ENCODE data around the gene GRIN1. TPM values are rescaled to one million over a fixed set of nuclear protein-coding genes. Genes with fewer than 3 reads are reported as not detected.

GRIN1 gene
- polyA plus RNA-seq, 3 donors: 0.34 TPM; not detected in 2

- DNase-seq (ENCODE audit: extremely low read depth in 1 of 11, low read depth in 9 of 11, low spot score in 4 of 11): no peak
These were observed 59.9 kb downstream of the GRIN1 start for GRCh38 chr9:137198902-137199283.

DNA sequence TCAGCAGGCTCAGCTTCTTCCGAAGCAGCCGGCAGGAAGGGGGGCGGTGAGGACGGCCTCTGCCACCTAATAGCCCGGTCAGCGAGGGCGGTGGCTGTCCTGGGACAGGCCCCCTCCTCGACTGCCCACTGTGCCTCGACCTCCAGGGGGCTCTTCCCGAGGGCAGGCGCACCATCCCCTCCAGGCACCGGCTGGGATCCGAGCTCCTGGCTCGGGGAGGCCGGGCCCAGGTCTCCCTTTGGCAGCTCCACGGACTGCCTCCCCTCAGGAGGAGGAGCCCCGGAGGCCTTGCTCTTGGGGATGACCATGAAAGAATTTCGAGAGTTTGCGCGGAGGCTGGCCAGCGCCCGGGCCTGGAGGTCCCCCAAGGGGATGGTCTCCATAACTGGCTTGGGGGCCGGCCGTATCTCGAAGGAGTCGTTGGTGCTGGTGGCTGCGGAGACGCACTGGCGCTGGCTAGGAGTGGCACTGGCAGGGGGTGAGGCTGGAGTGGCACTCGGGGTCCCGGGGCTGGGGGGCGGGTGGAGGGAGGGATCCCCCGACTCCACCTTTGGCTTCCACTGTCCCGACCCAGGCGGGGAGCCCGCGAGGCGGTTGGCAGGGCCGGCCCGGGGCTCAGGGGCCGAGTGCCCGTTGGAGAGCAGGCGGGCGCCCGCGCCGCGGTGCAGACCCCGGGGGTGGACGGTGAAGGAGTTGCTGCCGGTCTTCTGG lies 60.6 kb downstream of the GRIN1 start:
- DNase-seq (ENCODE audit: extremely low read depth in 1 of 11, low read depth in 9 of 11, low spot score in 4 of 11): no peak

GRCh38 chr9:137200311-137201204 lies 61.6 kb downstream of the GRIN1 start, which contains the start of gene TPRN:
Gene TPRN, minus strand, starts transcription at chr9:137200741. Its CDS starts 30 bp downstream, at chr9:137200711.
- DNase-seq (ENCODE audit: extremely low read depth in 1 of 11, low read depth in 9 of 11, low spot score in 4 of 11): peak; percentile 94 to 99 (median 98)

DNA sequence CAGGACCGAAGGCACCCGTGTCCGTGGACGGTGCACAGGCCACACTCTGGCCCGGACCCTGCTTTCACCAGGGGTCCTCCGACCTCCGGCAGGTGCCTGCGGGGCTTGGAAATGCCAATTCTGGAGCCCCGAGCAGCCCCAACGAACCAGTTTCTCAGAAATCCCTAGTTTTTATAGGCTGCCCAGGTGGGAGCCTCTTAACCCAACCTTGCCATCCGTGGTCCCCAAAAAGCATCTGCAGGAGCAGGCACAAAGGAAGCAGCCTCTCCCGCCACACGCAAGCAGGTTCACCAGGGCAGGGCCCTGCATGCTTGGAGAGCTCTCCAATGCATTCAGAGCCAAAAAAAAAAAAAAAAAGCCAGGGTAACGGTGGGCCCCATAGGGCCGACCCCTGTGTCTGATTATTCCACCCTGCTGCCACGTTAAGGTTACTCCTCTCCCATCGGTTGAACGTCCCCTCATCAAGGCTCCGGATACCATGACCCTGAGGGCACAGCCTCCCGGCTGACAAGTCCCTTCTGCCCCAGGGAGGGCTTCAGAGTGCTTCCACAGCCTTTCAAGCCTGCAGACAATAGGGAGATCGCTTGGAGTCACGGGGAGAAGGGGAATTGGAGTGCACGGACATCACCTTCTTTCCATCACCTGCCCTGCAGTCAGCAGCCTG lies 62.4 kb downstream of the GRIN1 start:
- DNase-seq (ENCODE audit: extremely low read depth in 1 of 11, low read depth in 9 of 11, low spot score in 4 of 11): no peak

- no peak for DNase-seq (ENCODE audit: extremely low read depth in 1 of 11, low read depth in 9 of 11, low spot score in 4 of 11)
These were observed 64.0 kb downstream of the GRIN1 start for GRCh38 chr9:137202966-137203365.

GRCh38 chr9:137204731-137205125 lies 65.8 kb downstream of the GRIN1 start:
- DNase-seq (ENCODE audit: extremely low read depth in 1 of 11, low read depth in 9 of 11, low spot score in 4 of 11): no peak

DNA sequence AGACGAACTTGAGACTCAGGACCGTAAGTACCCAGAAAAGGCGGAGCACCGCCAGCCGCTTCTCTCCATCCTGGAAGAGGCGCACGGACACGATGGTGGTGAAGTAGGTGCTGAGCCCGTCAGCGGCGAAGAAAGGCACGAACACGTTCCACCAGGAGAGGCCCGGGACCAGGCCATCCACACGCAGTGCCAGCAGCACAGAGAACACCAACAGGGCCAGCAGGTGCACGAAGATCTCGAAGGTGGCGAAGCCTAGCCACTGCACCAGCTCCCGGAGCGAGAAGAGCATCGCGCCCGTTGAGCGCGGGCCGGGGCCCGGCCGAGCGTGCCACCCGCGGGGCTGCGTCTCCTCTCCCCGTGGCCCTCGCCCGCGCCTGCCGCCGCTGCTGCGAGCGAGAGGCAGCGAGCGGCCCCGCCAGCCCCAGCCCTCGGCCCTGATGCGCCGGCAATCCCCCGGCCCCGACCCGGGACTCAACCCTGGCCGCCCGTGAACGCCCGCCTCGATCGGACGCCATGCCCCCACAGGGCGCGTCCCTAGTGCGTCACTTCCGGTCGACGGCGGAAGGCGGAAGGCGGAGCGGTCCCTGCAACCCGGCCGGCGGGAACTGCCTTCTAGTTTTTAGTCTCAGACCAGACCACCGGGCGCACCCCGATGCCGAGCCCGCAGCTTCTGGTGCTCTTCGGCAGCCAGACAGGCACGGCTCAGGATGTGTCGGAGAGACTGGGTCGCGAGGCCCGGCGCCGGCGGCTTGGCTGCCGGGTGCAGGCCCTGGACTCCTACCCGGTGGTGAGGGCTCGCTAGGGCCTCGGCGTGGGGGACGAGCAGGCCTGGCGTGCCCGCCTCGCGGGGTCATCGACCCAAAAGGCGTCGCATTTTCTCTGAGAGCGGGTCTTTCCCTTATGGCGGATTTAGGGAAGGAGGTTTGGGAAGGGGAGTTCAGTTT lies 66.4 kb downstream of the GRIN1 start, which contains the start of the genes NDOR1 and TMEM203:
NDOR1 (plus strand) TSS at position 575 of the 944 bp plus-strand sequence; CDS start at position 653, 78 bp downstream.
TMEM203 (minus strand) TSS at position 523 of the 944 bp plus-strand sequence; CDS start at position 289, 234 bp downstream.
- DNase-seq (ENCODE audit: extremely low read depth in 1 of 11, low read depth in 9 of 11, low spot score in 4 of 11): peak in 10 of 11 donors; percentile 62 to 91 (median 84)

GRCh38 chr9:137206602-137207001 lies 67.6 kb downstream of the GRIN1 start:
- no peak for DNase-seq (ENCODE audit: extremely low read depth in 1 of 11, low read depth in 9 of 11, low spot score in 4 of 11)

- no peak for DNase-seq (ENCODE audit: extremely low read depth in 1 of 11, low read depth in 9 of 11, low spot score in 4 of 11)
These were observed 72.6 kb downstream of the GRIN1 start for GRCh38 chr9:137211532-137211931.

DNA sequence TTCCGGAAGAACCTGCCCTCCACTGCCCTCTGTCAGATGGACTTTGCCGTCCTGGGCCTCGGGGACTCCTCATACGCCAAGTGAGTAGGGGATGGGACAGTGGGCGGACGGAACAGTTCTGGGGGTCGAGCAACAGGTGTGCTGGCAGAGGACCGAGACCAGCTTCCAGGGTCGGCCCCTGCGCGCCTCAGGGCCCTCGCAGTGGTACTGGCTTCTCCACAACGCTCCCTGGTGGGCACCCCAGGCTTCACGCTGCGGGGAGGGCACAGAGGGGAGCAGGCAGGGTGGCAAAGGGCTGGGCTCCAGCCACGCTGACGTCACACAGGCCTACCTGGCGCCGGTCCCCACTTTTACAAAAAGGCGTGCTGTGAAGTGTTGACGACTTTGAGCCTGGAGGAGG lies 73.6 kb downstream of the GRIN1 start:
- no peak for DNase-seq (ENCODE audit: extremely low read depth in 1 of 11, low read depth in 9 of 11, low spot score in 4 of 11)

- no peak for DNase-seq (ENCODE audit: extremely low read depth in 1 of 11, low read depth in 9 of 11, low spot score in 4 of 11)
These were observed 74.5 kb downstream of the GRIN1 start for GRCh38 chr9:137213160-137214060.

- no peak for DNase-seq (ENCODE audit: extremely low read depth in 1 of 11, low read depth in 9 of 11, low spot score in 4 of 11)
These were observed 75.7 kb downstream of the GRIN1 start for GRCh38 chr9:137214620-137215019.

DNA sequence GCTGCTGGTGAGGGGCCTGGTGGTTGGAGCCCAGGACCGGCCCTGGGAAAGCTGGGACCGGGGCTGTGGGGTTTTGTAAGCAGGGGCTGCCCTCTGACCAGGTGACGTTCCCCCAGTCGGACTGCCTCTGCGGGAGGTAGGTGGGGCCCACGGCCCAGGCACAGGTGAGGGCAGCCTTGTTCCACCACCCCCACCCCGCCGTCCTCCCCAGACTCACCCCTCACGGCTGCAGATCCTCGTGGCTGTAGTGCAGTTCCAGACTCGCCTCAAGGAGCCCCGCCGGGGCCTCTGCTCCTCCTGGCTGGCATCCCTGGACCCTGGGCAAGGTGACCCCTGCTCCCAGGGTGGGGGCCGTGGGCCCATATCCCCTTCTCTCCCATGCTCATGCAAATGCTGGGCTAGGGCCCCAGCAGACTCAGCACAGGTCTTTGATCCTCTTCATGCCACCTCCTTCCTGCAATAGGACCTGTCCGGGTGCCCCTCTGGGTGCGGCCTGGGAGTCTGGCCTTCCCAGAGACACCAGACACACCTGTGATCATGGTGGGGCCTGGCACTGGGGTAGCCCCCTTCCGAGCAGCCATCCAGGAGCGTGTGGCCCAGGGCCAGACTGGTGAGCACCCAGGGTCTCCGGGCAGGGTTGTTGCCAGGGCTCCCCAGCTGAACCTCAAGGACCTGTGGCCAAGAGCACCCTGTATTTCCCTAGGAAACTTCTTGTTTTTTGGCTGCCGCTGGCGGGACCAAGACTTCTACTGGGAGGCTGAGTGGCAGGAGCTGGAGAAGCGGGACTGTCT lies 76.4 kb downstream of the GRIN1 start:
- DNase-seq (ENCODE audit: extremely low read depth in 1 of 11, low read depth in 9 of 11, low spot score in 4 of 11): no peak

- no peak for DNase-seq (ENCODE audit: extremely low read depth in 1 of 11, low read depth in 9 of 11, low spot score in 4 of 11)
These were observed 77.4 kb downstream of the GRIN1 start for GRCh38 chr9:137216188-137216965.

- no peak for DNase-seq (ENCODE audit: extremely low read depth in 1 of 11, low read depth in 9 of 11, low spot score in 4 of 11)
These were observed 78.6 kb downstream of the GRIN1 start for GRCh38 chr9:137217276-137218211.

Measured in renal cortex interstitium (tissue), 11 donors.